RKO (cell line): Measurements from ENCODE around the gene ANP32B.
"Not testable (repeated sequence)": the region's sequence is repeated elsewhere in the genome, so short reads cannot be mapped to it uniquely, and the experiment has no call there.

Source experiments
- DNase-seq: peaks from one replicate; pipeline ENCODE4 v3.0.0-alpha.2; 2016; ENCODE audit warnings: low spot score

The ANP32B gene

DNA sequence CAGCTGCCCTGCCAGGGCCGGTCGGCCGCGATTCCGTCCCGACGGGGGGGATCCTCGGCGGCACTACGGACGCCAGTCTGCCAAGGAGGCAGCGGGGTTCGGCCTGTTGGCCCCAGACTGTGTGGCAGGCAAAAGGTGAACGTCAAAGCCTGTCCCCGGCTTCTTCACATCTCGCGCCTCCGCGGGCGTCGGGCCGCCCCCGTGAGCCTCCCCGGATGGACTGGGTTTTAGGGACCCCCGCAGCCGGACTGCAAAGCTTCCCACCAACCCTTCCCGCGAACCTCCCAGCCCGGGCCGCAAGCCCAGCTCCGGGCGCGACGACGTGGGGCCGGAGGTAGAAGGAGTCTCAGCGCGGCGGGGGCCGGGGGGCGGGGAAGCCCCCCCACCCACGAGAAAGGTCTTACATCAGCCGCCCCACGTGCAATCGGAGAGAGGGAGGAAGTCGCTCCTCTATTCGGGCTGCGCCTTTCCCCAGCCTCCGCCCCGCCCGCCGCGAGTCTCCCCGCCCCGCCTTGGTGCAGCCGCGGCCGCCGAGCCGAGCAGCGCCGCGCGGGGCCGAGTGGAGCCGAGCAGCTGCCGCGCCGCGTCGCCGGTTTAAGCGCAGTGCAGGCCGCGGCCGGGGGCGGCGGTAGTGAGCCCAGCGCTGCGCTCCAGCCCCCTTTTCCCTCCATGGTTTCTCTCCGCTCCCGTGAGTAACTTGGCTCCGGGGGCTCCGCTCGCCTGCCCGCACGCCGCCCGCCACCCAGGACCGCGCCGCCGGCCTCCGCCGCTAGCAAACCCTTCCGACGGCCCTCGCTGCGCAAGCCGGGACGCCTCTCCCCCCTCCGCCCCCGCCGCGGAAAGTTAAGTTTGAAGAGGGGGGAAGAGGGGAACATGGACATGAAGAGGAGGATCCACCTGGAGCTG is at the start of gene ANP32B:
ANP32B (plus strand) TSS at position 659 of the 906 bp plus-strand sequence; CDS start at position 874, 215 bp downstream.
- peak; percentile 95 for DNase-seq

DNA sequence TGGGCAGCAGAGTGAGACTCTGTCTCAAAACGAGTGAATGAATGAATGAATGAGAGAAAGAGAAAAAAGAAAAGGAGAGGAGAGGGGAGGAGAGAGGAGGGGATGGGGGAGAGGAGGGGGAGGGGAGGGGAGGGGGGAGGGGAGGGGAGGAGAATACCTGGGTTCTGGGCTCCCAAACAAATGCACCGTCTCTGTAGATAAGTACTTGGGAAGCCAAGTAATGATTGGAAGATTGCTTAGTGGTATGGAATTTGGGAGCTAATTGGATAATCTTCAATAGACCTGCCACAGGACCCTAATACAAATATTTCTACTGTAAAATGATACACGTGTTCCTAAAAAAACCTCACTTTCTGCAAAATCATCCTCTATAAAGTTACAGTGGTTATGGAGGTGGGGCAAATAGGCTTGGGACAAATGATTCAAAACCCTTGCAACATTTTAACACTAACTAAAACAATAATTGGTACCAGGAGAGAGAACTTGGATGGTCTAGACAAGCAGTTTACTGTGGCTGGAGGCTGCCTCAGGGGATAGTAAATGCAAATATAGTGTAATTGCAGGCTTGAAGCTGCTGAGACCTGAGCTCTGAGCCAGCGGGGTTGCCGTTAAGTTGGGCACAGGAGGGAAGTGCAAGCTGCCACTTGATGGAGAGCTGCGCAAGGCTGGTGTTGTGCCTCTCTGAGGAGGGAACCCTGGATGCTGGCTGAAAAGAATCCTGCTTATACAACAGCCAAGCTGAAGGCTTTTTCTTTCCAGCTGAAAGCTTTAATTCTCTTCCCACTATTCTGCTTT is 48.6 kb upstream of the ANP32B start:
- no peak for DNase-seq

DNA sequence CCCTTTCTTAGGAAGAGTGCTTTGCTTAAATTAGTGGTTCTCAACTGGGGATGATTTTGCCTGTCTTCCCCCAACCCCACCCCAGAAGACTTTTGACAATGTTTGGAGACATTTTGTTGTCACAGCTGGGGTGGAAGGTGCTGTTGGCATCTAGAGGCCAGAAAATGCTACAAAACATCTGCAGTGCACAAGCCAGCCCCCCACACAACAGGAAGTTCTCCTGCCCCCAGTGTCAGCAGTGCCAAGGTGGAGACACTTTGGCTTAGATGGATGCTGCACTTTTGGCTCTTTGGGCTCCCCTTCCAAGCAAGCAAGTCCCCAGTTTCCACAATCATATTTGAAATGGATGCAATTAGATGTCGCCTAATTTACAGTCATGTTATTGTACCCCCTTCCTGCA is 47.9 kb upstream of the ANP32B start:
- DNase-seq, result no peak

DNA sequence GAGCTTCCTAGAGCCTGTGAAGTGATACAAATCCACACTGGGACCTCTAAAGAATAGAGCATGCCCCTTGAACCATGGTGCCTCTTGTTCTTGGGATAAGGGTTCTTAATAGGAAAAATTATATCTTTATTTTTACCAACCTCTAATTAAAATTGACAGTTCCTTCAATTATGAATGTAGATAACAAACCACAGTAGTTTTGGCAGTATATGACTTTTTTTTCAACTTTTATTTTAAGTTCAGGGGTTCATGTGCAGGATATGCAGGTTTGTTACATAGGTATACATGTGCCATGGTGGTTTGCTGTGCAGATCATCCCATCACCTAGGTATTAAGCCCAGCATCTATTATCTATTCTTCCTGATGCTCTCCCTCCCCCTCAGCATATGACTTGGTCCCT is 46.1 kb upstream of the ANP32B start:
- DNase-seq, result no peak

DNA sequence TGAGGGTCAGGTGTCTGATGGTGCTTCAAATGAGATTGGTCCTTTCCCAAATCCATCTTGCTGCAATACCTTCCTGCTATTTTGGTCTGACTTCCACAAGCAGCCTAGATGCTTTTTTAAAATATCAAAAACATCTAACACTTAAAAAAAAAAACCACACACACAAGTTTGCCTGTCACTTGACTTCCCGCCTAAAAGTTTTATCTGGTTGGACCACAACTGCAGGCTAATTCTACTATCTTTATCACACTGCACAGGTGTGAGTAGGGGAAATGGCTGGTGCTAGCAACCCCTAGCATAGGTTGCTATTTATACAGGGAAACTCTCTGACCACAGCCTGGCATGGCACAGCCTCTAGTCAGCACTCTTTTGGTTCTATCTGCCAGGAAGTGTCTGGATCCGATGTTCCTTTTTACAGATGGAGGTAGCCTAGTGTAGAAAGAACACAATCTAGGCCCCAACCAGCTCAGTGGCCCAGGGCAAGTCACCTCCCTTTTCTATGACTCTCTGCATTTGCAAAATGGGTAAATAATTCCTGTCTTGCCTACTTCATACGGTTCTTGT is 45.0 kb upstream of the ANP32B start, which contains the start of gene HEMGN:
HEMGN (minus strand) TSS at position 92 of the 564 bp plus-strand sequence; CDS start at position 56, 36 bp downstream.
- DNase-seq, result no peak

DNA sequence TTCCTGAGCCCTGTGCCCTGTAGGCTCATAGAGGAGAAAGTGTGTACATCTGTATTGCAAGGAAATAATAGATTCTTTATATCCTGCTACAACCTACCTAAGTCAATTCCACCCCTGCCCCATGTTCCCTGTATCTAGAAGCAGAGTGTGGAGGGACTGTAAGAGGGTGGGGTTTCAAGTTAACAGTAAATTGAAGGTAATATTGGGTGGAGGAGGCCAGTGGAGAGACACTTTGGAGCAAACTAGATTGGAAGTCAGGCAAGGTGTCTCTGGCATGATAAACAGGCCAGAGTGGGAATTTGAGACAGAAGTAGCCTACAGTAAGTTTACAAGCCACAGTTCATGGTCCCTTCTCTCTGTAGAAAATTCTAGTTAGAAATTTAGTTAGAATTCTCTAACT is 42.9 kb upstream of the ANP32B start:
- DNase-seq, result no peak

DNA sequence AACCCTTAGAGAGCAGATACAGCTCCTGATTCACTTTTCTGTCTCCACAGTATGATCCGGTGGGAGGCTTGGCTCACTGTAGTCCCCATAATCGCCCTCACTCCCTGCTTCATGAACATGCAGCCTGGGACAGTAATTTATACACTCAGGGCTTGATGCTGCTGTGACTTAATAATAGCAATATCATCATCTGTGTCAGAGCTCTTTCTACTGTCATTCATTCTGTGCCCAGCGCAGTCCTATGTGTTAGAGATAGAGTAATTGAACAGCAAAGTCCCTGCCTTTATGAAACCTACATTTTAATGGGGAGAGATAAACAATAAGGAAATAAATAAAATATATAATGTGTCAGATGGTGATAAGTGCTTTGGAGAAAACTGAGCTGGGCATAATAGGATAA is 42.4 kb upstream of the ANP32B start:
- DNase-seq, result no peak

DNA sequence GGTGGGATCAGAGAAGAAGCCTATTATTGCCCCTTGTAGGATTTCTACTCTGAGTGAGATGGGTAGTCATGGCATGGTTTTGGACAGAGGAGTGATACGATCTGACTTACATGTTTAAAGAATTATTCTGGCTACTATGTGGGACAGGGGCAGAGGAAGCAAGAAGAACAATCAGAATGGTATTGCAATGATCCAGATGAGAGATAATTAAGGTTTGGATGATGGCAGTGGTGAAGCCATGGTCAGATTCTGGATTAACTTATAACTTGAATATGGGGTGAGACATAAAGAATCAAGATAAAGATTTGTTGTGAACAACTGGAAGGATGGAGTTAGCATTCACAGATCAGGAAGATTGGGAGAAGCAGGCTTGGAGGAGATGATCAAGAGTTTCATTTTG is 41.8 kb upstream of the ANP32B start:
- no peak for DNase-seq

DNA sequence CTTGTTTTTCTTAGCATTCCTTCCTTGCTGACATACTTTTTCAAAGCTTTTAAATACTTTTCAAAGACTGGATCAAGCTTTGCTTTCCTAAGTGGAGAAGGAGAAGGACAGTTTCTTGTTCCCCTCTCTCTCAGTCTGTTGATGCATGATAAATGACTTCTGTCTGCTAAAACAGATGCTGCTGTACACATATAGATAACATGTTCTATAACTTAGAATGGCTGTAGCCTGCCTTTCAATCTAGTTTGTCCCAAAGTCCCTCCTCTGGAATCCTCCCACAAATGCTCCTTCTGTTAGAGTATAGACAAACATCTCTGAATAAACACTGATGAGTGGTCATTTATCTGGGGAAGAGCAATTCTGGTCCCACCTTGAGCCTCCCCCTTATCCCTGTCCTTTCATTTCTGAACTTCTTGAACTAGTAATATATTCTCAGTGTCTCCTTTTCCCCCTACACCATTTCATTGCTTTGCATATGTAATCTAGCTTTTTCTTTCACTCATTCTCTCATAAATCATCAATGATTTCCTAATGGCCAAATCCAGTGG is 39.8 kb upstream of the ANP32B start:
- no peak for DNase-seq

DNA sequence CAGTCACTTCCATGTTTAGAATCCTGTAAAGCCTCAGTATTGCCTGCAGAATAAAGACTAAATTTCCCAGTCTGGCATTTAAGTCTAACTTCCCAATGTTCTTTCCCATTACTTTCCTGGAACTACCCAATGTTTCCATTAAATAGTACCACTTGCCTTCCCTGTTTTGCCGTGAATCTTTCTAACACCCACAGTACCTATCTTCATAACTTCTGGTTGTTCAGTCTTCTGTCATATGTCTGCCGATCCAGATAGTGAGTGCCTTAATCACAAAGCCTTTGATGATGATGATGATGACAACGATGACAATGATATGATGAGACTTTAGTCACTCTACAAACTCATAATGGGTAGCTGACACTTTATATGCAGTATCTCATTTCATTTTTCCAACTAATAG is 38.5 kb upstream of the ANP32B start:
- DNase-seq, result peak; percentile 28

DNA sequence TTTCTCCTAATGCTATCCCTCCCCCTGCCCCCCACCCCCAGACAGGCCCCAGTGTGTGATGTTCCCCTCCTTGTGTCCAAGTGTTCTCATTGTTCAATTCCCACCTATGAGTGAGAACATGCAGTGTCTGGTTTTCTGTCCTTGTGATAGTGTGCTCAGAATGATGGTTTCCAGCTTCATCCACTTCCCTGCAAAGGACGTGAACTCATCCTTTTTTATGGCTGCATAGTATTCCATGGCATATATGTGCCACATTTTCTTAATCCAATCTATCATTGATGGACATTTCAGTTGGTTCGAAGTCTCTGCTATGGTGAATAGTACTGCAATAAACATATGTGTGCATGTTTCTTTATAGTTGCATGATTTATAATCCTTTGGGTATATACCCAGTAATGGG is 37.7 kb upstream of the ANP32B start:
- DNase-seq, result not testable (repeated sequence)

DNA sequence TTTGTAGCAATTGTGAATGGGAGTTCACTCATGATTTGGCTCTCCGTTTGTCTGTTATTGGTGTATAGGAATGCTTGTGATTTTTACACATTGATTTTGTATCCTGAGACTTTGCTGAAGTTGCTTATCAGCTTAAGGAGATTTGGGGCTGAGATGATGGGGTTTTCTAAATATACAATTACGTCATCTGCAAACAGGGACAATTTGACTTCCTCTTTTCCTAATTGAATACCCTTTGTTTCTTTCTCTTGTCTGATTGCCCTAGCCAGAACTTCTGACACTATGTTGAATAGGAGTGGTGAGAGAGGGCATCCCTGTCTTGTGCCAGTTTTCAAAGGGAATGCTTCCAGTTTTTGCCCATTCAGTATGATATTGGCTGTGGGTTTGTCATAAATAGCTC is 36.0 kb upstream of the ANP32B start:
- DNase-seq, result not testable (repeated sequence)

DNA sequence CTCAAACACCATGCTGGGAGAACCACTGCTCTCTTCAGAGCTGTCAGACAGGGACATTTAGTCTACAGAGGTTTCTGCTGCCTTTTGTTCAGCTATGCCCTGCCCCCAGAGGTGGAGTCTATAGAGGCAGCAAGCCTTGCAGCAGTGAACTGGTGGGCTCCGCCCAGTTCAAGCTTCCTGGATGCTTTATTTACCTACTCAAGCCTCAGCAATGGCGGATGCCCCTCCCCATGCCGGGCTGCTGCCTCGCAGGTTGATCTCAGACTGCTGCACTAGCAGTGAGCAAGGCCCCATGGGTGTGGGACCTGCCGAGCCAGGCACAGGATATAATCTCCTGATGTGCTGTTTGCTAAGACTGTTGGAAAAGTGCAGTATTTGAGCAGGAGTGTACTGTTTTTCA is 32.3 kb upstream of the ANP32B start:
- DNase-seq, result not testable (repeated sequence)

DNA sequence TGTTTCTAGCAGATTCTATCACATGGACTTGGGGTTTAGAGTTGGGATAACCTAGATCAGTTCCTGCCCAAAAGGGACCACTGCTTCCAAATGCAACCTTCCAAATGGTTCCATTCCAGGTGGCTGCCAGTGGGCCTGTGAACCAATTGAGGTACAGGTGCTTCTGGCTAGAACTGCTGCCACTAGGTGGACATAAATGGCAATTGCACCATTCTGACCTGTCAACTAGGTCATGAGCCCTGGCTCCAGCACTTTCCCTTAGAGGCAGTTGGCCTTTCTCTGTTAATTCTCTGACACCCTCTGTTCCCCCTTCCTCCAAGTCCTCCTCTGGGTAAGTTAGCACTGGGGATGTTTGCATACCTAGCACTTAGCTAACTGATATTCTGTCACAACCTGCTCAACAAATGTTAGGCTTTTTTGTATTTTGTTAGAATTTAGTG is 28.6 kb upstream of the ANP32B start:
- DNase-seq, result peak; percentile 71

DNA sequence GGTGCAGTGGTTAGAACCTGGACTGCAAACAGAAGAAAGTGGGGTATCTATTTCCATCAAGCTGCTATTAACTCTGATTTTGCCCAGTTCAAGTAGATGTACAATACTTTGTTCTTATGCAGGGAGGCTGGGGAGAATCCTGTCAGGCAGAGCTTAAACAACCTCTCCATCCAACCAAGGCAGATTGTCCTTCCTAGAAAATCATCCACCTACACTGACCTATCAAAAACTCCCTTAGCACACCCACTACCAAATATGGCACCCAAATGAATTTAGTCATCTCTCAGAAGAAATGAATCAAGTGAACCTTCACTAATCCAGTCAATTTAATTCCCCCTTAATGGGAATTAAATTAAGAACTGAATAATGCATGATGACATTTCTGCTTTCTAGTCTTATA is 26.8 kb upstream of the ANP32B start:
- no peak for DNase-seq

DNA sequence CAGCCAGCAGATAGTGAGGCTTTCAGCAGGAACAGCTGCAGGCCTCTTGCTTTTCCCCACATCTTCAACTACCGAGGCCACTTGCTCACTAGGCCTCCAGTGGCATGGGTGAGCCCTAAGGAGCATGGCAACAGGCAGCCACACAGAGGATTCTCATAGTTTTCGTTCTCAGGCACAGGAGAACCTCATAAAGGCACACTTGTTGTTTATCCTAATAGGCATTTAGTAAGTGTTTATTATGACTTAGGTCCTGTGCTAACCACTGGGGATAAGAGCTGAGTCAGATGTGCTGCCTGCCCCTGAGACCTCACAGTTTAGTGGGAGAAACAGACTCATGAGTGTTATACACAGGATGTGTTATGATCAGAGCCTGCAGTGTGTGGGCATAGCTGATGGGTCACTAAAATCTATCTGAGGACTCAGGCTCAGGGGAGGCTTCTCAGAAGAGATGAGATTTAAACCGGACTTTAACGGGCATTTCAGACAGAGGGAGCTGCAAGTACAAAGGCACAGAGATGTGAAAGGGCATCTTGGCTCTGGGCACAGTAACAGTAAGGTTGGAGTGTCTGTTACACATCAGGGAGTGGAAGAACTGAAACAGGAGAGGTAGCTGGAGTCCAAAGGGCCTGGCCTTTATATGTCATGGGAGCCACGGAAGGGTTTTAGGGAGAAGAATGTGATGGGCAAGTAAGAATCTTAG is 24.2 kb upstream of the ANP32B start:
- peak; percentile 52 for DNase-seq

DNA sequence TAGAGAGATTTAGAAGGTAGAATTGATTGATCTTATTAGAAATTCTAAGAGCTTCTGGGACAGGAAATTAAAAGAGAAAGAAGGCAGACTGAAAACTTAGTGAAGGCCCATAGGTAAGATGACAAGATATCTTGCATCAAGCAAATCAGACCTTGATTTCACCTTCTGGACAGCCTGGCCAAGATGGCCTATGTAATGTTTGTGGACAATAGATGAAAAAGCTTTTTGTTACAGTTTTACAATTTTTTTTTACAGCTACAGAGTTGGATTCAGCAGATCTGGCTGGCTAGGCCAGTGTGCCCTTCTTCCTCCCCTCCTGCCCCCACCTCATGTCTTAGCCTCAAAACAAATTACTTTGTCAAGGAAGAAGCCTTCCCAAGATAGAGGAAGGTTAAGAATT is 23.6 kb upstream of the ANP32B start:
- no peak for DNase-seq

DNA sequence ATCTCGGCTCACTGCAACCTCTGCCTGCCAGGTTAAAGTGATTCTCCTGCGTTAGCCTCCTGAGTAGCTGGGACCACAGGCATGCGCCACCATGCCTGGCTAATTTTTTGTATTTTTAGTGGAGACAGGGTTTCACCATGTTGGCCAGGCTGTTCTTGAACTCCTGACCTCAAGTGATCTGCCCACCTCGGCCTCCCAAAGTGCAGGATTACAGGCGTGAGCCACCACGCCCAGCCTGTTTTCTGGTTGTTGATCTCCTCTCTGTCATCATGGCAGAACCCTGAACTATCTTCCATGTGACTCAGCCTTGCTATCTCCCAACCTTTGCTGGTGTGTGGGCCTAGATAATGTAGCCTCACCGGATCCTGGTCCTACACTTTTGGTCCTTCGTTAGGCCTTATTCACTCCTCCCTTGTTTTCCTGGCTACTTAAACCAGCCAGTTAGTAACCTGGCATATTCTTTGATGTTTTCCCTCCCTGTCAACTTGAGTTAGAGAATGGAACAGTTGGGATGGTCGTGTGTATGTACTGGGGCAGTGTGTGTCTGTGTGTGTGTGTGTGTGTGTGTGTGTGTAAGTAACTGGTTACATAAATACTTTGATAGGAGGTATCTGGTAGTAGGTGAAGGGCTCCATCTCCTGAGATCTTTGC is 22.3 kb upstream of the ANP32B start:
- DNase-seq, result not testable (repeated sequence)

DNA sequence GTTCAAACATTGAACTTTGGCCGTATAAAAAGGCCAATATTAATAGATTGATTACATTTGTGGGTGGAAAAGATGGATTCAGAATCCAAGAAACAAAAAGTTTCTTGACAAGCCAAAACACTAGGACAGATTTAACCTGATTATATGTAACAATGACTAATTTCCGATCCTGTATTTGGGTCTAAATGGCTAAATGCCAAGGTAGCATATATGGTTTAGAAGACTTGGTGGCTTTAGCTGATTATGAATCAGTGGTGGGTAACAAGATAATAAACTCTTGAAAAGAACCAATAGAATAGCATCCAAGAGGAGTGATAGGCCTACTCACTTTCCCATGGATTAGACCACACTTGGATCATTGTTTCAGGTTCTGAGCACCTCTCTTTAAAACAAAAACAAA is 21.8 kb upstream of the ANP32B start:
- no peak for DNase-seq

DNA sequence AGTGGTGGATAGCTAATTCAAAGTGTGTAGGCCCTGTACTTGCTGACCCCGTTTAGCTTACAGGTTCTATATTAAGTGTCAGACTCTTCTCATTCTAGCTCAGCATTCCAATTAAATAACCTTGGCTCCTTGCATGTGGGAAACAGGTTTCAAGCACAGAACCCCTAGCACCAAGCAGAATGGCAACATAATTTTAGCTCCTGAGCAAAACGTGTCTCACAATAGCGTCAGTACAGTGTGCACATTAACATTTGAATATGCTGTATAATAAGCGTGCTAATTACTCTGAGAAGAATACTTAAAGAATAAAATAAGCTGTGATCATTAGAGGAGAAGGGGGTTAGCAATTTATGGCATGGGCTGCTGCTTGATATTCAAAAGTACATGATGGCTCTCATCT is 21.0 kb upstream of the ANP32B start:
- DNase-seq, result no peak

DNA sequence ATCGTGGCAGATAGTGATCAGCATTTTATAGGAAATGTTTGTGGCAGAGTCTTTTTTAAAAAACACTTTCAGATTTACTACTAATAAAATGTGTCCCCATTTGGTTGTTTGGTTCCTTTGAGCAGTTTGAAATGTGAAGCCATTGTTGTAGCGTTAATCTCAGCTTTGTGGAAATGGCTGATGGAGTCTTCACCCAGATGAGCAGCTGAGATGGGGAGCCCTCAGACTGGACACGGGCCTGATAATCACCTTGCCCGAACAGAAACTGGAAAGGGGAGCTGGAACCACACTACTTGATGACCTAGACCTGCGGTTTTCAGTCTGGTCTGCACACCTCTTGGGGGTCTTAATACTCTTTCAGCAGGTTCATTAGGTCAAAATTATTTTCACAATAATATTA is 20.6 kb upstream of the ANP32B start:
- DNase-seq, result no peak
